ENCODE data around the gene MAPT.
"Not testable (repeated sequence)": the region's sequence is repeated elsewhere in the genome, so short reads cannot be mapped to it uniquely, and the experiment has no call there.

Gene MAPT

GRCh38 chr17:46008591-46008990 lies 114.2 kb downstream of the MAPT start:
- FAIRE-seq: no peak
- TF ChIP-seq TAF1 (IDR thresholded peaks at IDR 0.05; ENCODE audit: borderline replicate concordance, low read depth, low read length): no peak
- no peak for TF ChIP-seq POLR2AphosphoS5 (IDR thresholded peaks at IDR 0.05; ENCODE audit: low read depth, low read length)
- TF ChIP-seq POLR2A (IDR thresholded peaks at IDR 0.05; ENCODE audit: low read depth, low read length): no peak
- DNase-seq (ENCODE audit: insufficient read length): no peak

- FAIRE-seq (no peak), DNase-seq (ENCODE audit: insufficient read length) (no peak)
- TF ChIP-seq TAF1 (IDR thresholded peaks at IDR 0.05; ENCODE audit: borderline replicate concordance, low read depth, low read length): no peak
- no peak for TF ChIP-seq POLR2AphosphoS5 (IDR thresholded peaks at IDR 0.05; ENCODE audit: low read depth, low read length)
- no peak for TF ChIP-seq POLR2A (IDR thresholded peaks at IDR 0.05; ENCODE audit: low read depth, low read length)
Observed at GRCh38 chr17:46009681-46010596, 115.6 kb downstream of the MAPT start.

GRCh38 chr17:46010597-46011186 lies 116.3 kb downstream of the MAPT start:
- FAIRE-seq (no peak), DNase-seq (ENCODE audit: insufficient read length) (no peak)
- TF ChIP-seq POLR2AphosphoS5 (IDR thresholded peaks at IDR 0.05; ENCODE audit: low read depth, low read length) (no peak), TAF1 (IDR thresholded peaks at IDR 0.05; ENCODE audit: borderline replicate concordance, low read depth, low read length) (no peak), POLR2A (IDR thresholded peaks at IDR 0.05; ENCODE audit: low read depth, low read length) (no peak)

GRCh38 chr17:46011711-46012505 lies 117.6 kb downstream of the MAPT start:
- TF ChIP-seq POLR2AphosphoS5 (IDR thresholded peaks at IDR 0.05; ENCODE audit: low read depth, low read length) (no peak), POLR2A (IDR thresholded peaks at IDR 0.05; ENCODE audit: low read depth, low read length) (no peak), TAF1 (IDR thresholded peaks at IDR 0.05; ENCODE audit: borderline replicate concordance, low read depth, low read length) (no peak)
- FAIRE-seq (no peak), DNase-seq (ENCODE audit: insufficient read length) (no peak)

GRCh38 chr17:46012506-46013079 lies 118.2 kb downstream of the MAPT start:
- DNase-seq (ENCODE audit: insufficient read length) (no peak), FAIRE-seq (no peak)
- TF ChIP-seq POLR2AphosphoS5 (IDR thresholded peaks at IDR 0.05; ENCODE audit: low read depth, low read length): no peak
- TF ChIP-seq POLR2A (IDR thresholded peaks at IDR 0.05; ENCODE audit: low read depth, low read length): no peak
- no peak for TF ChIP-seq TAF1 (IDR thresholded peaks at IDR 0.05; ENCODE audit: borderline replicate concordance, low read depth, low read length)

GRCh38 chr17:46013127-46013501 lies 118.8 kb downstream of the MAPT start:
- TF ChIP-seq TAF1 (IDR thresholded peaks at IDR 0.05; ENCODE audit: borderline replicate concordance, low read depth, low read length) (no peak), POLR2A (IDR thresholded peaks at IDR 0.05; ENCODE audit: low read depth, low read length) (no peak), POLR2AphosphoS5 (IDR thresholded peaks at IDR 0.05; ENCODE audit: low read depth, low read length) (no peak)
- FAIRE-seq (no peak), DNase-seq (ENCODE audit: insufficient read length) (no peak)

GRCh38 chr17:46013502-46014165 lies 119.3 kb downstream of the MAPT start:
- DNase-seq (ENCODE audit: insufficient read length) (no peak), FAIRE-seq (no peak)
- TF ChIP-seq POLR2AphosphoS5 (IDR thresholded peaks at IDR 0.05; ENCODE audit: low read depth, low read length): no peak
- TF ChIP-seq TAF1 (IDR thresholded peaks at IDR 0.05; ENCODE audit: borderline replicate concordance, low read depth, low read length): no peak
- TF ChIP-seq POLR2A (IDR thresholded peaks at IDR 0.05; ENCODE audit: low read depth, low read length): no peak

GRCh38 chr17:46019408-46019925 lies 125.1 kb downstream of the MAPT start:
- not testable (repeated sequence) for FAIRE-seq; DNase-seq (ENCODE audit: insufficient read length)

GRCh38 chr17:46020023-46020761 lies 125.8 kb downstream of the MAPT start:
- FAIRE-seq: peak; percentile 60
- DNase-seq (ENCODE audit: insufficient read length): no peak
- TF ChIP-seq POLR2A (IDR thresholded peaks at IDR 0.05; ENCODE audit: low read depth, low read length): no peak
- 0 out of 2 replicates have a peak, but pooled peaks have one; percentile 22 for TF ChIP-seq POLR2AphosphoS5 (IDR thresholded peaks at IDR 0.05; ENCODE audit: low read depth, low read length)
- TF ChIP-seq TAF1 (IDR thresholded peaks at IDR 0.05; ENCODE audit: borderline replicate concordance, low read depth, low read length): 0 out of 2 replicates have a peak, but pooled peaks have one; percentile 23

GRCh38 chr17:46020998-46021397 lies 126.6 kb downstream of the MAPT start:
- TF ChIP-seq POLR2A (IDR thresholded peaks at IDR 0.05; ENCODE audit: low read depth, low read length) (no peak), TAF1 (IDR thresholded peaks at IDR 0.05; ENCODE audit: borderline replicate concordance, low read depth, low read length) (no peak), POLR2AphosphoS5 (IDR thresholded peaks at IDR 0.05; ENCODE audit: low read depth, low read length) (no peak)
- no peak for FAIRE-seq
- no peak for DNase-seq (ENCODE audit: insufficient read length)

- DNase-seq (ENCODE audit: insufficient read length); FAIRE-seq: not testable (repeated sequence)
Observed at GRCh38 chr17:46023366-46023765, 129.0 kb downstream of the MAPT start.
